ENCODE data around the gene VKORC1. TPM values are rescaled to one million over a fixed set of nuclear protein-coding genes. Genes with fewer than 3 reads are reported as not detected.

The VKORC1 gene
- total and polyA plus RNA-seq, 2 of the 4 experiments (the other 2 are of a cell fraction) = 65.2 to 317 TPM

GRCh38 chr16:31132303-31132979 is 37.8 kb upstream of the VKORC1 start:
- no peaks in the 10 kb centered on the region for H3K79me1 ChIP-seq (ENCODE audit: low read depth in 1 of 2, low read length in 2 of 2)
- no peak overlapping the region for H3K18ac ChIP-seq (ENCODE audit: low read depth, low read length)
- no peak overlapping the region for H3K9ac ChIP-seq (ENCODE audit: low read depth, low read length)
- dilution Hi-C loops (cut with HindIII; ENCODE audit: low sequenced_read_pairs, unreplicated experiment) = no loop called here
- intact Hi-C loops (cut with micrococcal nuclease) = no loop called here
- H3K27ac ChIP-seq (ENCODE audit: insufficient read depth, low read length) = no peak overlapping the region
- no peaks in the 10 kb centered on the region for H3K9me3 ChIP-seq (ENCODE audit: control insufficient read depth, insufficient read depth, low read length)
- 86% methylated on average over 8 of the region's 20 CpGs; no CpG with 5 or more reads in 1 of the 2 experiments for WGBS, 2 experiments (ENCODE audit: extremely low coverage in 2 of 2, insufficient read length in 1 of 2)
- no peak overlapping the region for H4K91ac ChIP-seq (ENCODE audit: insufficient read depth, low read depth, low read length)
- H4K8ac ChIP-seq (ENCODE audit: low read depth in 2 of 2, low read length in 2 of 2) = no peak overlapping the region
- H4K5ac ChIP-seq (ENCODE audit: low read depth, low read length) = no peak overlapping the region
- 0 out of 2 replicates have a peak, but pooled peaks cover 3% of the 10 kb centered on the region for H3K4me1 ChIP-seq (ENCODE audit: control insufficient read depth, insufficient read depth, low read length)
- no peak overlapping the region for H3K56ac ChIP-seq (ENCODE audit: extremely low read depth, insufficient read depth, low read length)
- H3K9me1 ChIP-seq (ENCODE audit: insufficient read depth, low read length) = peaks cover 3% of the 10 kb centered on the region
- H3K14ac ChIP-seq (replicated peaks; ENCODE audit: low read depth, low read length) = no peak overlapping the region
- no peak overlapping the region for H2AFZ ChIP-seq (replicated peaks; ENCODE audit: low read length, poor library complexity)
- H2BK5ac ChIP-seq (ENCODE audit: low read depth, low read length, poor library complexity, severe bottlenecking) = no peak overlapping the region
- no peak for DNase-seq
- H3K4me3 ChIP-seq (ENCODE audit: insufficient read depth, low read depth, low read length) = no peak overlapping the region
- H3K23ac ChIP-seq (ENCODE audit: low read depth, low read length) = no peak overlapping the region
- no peaks in the 10 kb centered on the region for H4K20me1 ChIP-seq (ENCODE audit: insufficient read depth, low read length)
- H2BK15ac ChIP-seq (ENCODE audit: low read depth, low read length) = no peak overlapping the region
- H2AK5ac ChIP-seq (ENCODE audit: low read depth, low read length) = no peak overlapping the region
- CTCF ChIA-PET = no interaction called here
- H2BK20ac ChIP-seq (ENCODE audit: low read depth, low read length) = no peak overlapping the region
- in situ Hi-C loops (cut with MboI; ENCODE audit: low sequenced_read_pairs) = no loop called here
- H2BK120ac ChIP-seq (ENCODE audit: low read depth, low read length) = no peak overlapping the region
- no peak overlapping the region for H2AK9ac ChIP-seq (replicated peaks; ENCODE audit: low read depth, low read length, poor library complexity)
- no TSS peak for BruUV-seq (replicated peaks)
- no peaks in the 10 kb centered on the region; the same call in 1 of the 2 replicates for H3K27me3 ChIP-seq (ENCODE audit: control insufficient read depth, insufficient read depth, low read length)
- POLR2A ChIA-PET (ENCODE audit: unreplicated experiment) = no interaction called here
- no peak for ATAC-seq (ENCODE audit: low read depth)
- peaks cover 31% of the 10 kb centered on the region for H3K36me3 ChIP-seq (ENCODE audit: control insufficient read depth, insufficient read depth, low read length)
- H3K4me2 ChIP-seq (ENCODE audit: low read depth, low read length) = no peak overlapping the region
- no peak overlapping the region for H3K4ac ChIP-seq (ENCODE audit: low read depth, low read length)
- TF ChIP-seq, protein P1, sequence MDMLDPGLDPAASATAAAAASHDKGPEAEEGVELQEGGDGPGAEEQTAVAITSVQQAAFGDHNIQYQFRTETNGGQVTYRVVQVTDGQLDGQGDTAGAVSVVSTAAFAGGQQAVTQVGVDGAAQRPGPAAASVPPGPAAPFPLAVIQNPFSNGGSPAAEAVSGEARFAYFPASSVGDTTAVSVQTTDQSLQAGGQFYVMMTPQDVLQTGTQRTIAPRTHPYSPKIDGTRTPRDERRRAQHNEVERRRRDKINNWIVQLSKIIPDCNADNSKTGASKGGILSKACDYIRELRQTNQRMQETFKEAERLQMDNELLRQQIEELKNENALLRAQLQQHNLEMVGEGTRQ (IDR thresholded peaks at IDR 0.05; ENCODE audit: low read depth, low read length) = no peak
- TF ChIP-seq MAZ (IDR thresholded peaks at IDR 0.05; ENCODE audit: borderline replicate concordance, low read depth, low read length) = no peak
- TF ChIP-seq SMC3 (IDR thresholded peaks at IDR 0.05; ENCODE audit: low read depth, low read length) = no peak
